Body of pancreas (tissue), 4 donors: ENCODE results near the gene LAPTM4A. TPM values are rescaled to one million over a fixed set of nuclear protein-coding genes. Genes with fewer than 3 reads are reported as not detected.
A peak's percentile ranks its signal among the peaks of the same experiment; 100 is the strongest.

ENCODE experiments used
- ATAC-seq: fragments of 150-250 bp; one replicate; pipeline ENCODE4 v1.9.1; 2016
- DNase-seq, 4 donors: peaks; one replicate each; pipeline ENCODE4 v3.0.0-alpha.2; 2019
- H3K27ac ChIP-seq, 4 donors: fragments of 200-600 bp; sonication (generic); 1 replicate in 3 of 4; 2 replicates in 1 of 4; pipeline versions ENCODE4 v1.5.1 to v1.6.1; 2016 to 2019; ENCODE audit warnings: mild to moderate bottlenecking in 1 of 4, mixed read lengths in 1 of 4, moderate library complexity in 1 of 4
- H3K27me3 ChIP-seq, 2 donors: fragments of 200-600 bp; sonication (generic); one replicate each; pipeline ENCODE4 v1.6.0; 2016; ENCODE audit warnings: mild to moderate bottlenecking in 1 of 2
- H3K36me3 ChIP-seq, 2 donors: fragments of 200-600 bp; sonication (generic); replicated peaks in 1 of 2; 2 replicates each; pipeline ENCODE4 v1.5.1; 2016; ENCODE audit warnings: low read depth in 2 of 2; ENCODE audit not compliant: insufficient read depth in 1 of 2
- H3K4me1 ChIP-seq: fragments of 200-600 bp; sonication (generic); one replicate; pipeline ENCODE4 v1.6.0; 2016
- H3K4me3 ChIP-seq, 2 donors: fragments of 200-600 bp; sonication (generic); 1 replicate in 1 of 2; 2 replicates in 1 of 2; pipeline ENCODE4 v1.5.1; 2016 to 2019
- H3K9me3 ChIP-seq, 3 donors: fragments of 200-600 bp; sonication (generic); 1 replicate in 2 of 3; 2 replicates in 1 of 3; pipeline ENCODE4 v1.5.1; 2016
- POLR2A ChIP-seq, 3 donors: fragments of 450-650 bp; IDR thresholded peaks; one replicate each; pipeline ENCODE4 v1.6.1; 2016; ENCODE audit warnings: antibody characterized with exemption in 3 of 3, mild to moderate bottlenecking in 2 of 3
- WGBS, 2 donors: methylation state at CpG; one replicate each; pipeline ENCODE4 v1.1.5; 2017; 5-methylcytosine and 5-hydroxymethylcytosine counted together
- intact Hi-C: fragments of 100-400 bp; cut with DNase I; formaldehyde crosslinking; loops from one replicate; pipeline ENCODE4 v1.15.1; 2023
- total RNA-seq, 2 donors: library from RNA; depleted of rRNA; stranded (reverse); fragments of >200 nt; gene quantifications; one replicate each; pipeline ENCODE4 v1.1.0, GENCODE V29; 2016
- TF ChIP-seq, protein P1 (sequence below), 7 experiments: fragments of 450-650 bp in 4 of 7; fragments of 200-600 bp in 3 of 7; sonication (generic) in 3 of 7; IDR thresholded peaks; one replicate each; pipeline ENCODE4 v1.5.1; 2016 to 2019; ENCODE audit warnings: antibody characterized with exemption in 7 of 7

LAPTM4A gene
- total RNA-seq, 2 donors from 2014 or later: 39.9 to 100 TPM

DNA sequence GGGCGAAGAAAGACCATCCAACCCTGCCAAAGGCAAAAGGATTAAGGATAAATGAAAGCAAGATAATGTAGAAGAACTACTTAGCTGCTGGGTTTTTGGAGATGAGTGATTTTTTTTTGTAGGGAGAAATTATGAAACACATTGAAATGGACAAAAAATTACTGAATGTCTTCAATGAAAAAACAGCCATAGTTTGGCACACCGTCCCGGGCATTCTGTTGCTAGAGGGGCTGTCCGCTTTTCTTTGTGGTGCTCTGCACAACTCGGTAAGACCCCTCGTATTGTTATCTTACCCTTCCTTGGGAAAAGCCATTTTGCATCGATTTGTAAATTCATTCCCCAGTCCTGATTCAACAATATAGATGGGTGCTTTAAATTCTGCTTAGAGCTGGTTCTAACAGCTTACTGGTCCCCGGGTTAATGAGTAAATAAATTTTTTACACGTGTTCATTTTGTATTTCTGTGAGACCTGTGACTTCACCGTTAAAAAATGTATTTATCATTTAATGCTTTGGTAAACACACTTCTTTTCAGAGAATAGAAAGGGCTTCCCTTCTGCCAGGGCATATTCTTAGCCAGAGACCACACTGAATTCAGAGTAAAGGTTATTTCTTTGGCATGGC, 912 bp upstream of the LAPTM4A start:
- Histone ChIP-seq H3K4me1 (peaks cover 31% of the 10 kb centered on the region), H3K9me3 (no peaks in the 10 kb centered on the region), H3K27ac (peak overlapping the region; percentile 91 to 98 (median 94)), H3K27me3 (no peaks in the 10 kb centered on the region), H3K4me3 (no peak overlapping the region), H3K36me3 (no peaks in the 10 kb centered on the region)
- peak; percentile 38 for ATAC-seq
- intact Hi-C loops: no loop called here
- TF ChIP-seq POLR2A (IDR thresholded peaks at IDR 0.05): no peak
- TF ChIP-seq, protein P1, sequence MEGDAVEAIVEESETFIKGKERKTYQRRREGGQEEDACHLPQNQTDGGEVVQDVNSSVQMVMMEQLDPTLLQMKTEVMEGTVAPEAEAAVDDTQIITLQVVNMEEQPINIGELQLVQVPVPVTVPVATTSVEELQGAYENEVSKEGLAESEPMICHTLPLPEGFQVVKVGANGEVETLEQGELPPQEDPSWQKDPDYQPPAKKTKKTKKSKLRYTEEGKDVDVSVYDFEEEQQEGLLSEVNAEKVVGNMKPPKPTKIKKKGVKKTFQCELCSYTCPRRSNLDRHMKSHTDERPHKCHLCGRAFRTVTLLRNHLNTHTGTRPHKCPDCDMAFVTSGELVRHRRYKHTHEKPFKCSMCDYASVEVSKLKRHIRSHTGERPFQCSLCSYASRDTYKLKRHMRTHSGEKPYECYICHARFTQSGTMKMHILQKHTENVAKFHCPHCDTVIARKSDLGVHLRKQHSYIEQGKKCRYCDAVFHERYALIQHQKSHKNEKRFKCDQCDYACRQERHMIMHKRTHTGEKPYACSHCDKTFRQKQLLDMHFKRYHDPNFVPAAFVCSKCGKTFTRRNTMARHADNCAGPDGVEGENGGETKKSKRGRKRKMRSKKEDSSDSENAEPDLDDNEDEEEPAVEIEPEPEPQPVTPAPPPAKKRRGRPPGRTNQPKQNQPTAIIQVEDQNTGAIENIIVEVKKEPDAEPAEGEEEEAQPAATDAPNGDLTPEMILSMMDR (IDR thresholded peaks at IDR 0.05): no peak
- WGBS, 2 donors: 1 to 2% methylated on average over 10 of the region's 10 CpGs
- DNase-seq: no peak

DNA sequence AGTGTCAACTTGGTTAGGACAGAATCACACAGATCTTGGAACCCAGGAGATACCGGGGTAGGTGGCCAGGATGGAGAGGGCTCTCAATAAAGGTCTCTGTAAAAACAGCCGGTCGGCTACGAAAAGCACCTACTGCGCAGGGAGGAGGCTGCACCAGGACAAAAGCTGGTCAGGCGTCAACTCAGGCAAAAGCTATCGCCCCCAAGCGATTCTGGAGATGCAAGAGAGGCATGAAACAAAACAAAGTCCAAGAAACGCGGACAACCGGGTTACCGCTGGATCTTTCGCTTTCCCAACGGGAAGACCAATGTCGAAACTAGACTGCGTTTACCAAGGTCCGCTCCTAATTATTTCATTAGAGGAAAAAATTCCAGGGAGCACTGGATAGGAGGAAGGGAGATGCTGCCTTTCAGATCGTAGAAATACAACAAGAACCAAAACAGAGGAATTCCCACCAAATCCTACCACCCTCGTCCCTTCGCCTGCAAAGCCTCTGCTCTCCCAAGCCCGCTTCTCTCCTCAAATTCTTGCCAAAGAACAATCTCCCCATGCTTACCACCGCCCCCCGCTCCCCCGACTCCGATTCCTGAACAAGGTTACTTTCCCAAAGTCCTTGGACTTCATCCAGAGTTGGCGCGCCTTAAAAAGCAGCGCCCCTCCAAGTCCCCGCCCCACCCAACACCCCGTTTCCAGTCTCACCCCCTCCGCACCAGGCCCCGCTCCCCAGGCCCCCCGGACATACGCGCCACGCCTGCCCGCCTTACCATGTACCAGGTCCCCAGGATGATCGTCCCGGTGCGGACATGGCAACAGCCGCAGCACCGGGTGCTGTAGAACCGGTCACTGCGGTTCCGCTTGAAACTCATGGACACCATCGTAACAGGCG, 539 bp downstream of the LAPTM4A start:
- Histone ChIP-seq H3K9me3 (no peaks in the 10 kb centered on the region), H3K27me3 (no peaks in the 10 kb centered on the region), H3K36me3 (no peaks in the 10 kb centered on the region), H3K4me1 (peaks cover 33% of the 10 kb centered on the region), H3K4me3 (peak overlapping the region; percentile 43 to 44), H3K27ac (peak overlapping the region; percentile 91 to 98 (median 94))
- 0 to 1% methylated on average over 35 to 47 of the region's 47 CpGs for WGBS, 2 donors
- ATAC-seq (no peak), DNase-seq (peak; percentile 39 to 56 (median 48))
- intact Hi-C loops: no loop called here
- TF ChIP-seq, protein P1 (IDR thresholded peaks at IDR 0.05): no peak
- TF ChIP-seq POLR2A (IDR thresholded peaks at IDR 0.05): no peak

DNA sequence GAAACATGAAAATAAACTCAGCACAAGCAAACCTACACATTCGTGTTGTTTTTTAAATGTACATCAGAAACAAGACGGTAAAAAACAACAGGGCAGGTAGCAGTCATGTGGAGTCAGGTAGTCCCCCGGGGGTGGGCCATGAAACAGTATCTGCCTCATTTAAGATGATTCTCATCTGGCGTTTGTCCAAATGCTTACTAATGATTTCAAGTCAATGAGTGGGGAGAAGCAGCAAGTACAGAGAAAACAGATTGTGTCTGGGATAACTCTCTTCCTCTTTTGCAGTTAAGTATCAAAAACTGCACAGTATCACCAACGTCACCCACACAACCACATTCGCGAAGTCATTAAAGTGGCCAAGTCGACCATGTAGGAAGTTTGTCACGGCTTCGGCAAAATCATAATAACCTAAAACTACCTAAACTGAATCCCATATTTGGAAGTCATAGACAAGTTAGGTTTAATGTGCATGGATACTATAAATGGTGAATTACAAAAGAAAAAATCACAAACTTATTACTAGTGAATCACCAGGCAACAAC, 1.3 kb downstream of the LAPTM4A start:
- Histone ChIP-seq H3K27ac (peak overlapping the region; percentile 91 to 98 (median 94)), H3K36me3 (no peaks in the 10 kb centered on the region), H3K9me3 (no peaks in the 10 kb centered on the region), H3K27me3 (no peaks in the 10 kb centered on the region), H3K4me1 (peaks cover 40% of the 10 kb centered on the region), H3K4me3 (peak overlapping the region in 1 of 2 donors; percentile 43)
- DNase-seq (peak in 1 of 4 donors; percentile 59), ATAC-seq (no peak)
- TF ChIP-seq, protein P1 (IDR thresholded peaks at IDR 0.05): no peak
- peak in 2 of 3 donors; percentile 11 to 56 for TF ChIP-seq POLR2A (IDR thresholded peaks at IDR 0.05)
- intact Hi-C loops: no loop called here
- WGBS, 2 donors: 0 to 1% methylated on average over 10 of the region's 10 CpGs

DNA sequence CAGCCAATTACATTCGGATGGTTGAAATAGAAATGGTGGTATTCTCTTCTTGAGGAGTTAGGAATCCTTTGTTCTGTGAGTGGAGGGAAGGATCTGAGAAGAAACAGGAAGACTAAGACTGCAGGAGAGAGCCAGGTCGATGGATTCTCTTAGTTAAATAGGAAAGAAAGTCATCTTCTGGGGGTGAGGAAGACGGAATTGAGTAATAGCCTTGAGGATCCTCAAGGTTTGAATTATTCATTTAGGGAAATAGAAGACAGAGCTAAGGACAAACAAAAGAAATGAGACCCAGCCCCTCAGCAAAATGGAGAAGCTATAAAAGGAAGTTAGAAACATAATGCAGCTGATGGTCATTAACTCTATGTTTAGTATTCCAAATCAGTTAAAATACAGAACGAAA, 1.8 kb downstream of the LAPTM4A start:
- no peak for TF ChIP-seq POLR2A (IDR thresholded peaks at IDR 0.05)
- TF ChIP-seq, protein P1 (IDR thresholded peaks at IDR 0.05): no peak
- intact Hi-C loops: no loop called here
- WGBS, 2 donors: 2 to 6% methylated on average over 4 of the region's 4 CpGs
- H3K27ac ChIP-seq: peak overlapping the region in 3 of 4 donors; percentile 91 to 98 (median 95)
- DNase-seq: no peak
- peak overlapping the region in 1 of 2 donors; percentile 43 for H3K4me3 ChIP-seq
- no peaks in the 10 kb centered on the region for H3K27me3 ChIP-seq
- ATAC-seq: no peak
- H3K9me3 ChIP-seq: no peaks in the 10 kb centered on the region
- H3K36me3 ChIP-seq: no peaks in the 10 kb centered on the region
- H3K4me1 ChIP-seq: peaks cover 41% of the 10 kb centered on the region
